AG09309 (cell line): ENCODE data around the gene IMPDH2.

Source experiments
- DNase-seq: peaks from one replicate; pipeline ENCODE4 v3.0.0-alpha.2; 2010; ENCODE audit warnings: low read depth
- H3K4me3 ChIP-seq: 2 replicates; pipeline ENCODE4 v1.5.1; 2011; ENCODE audit warnings: mild to moderate bottlenecking, low read depth, low read length, moderate library complexity; ENCODE audit not compliant: control insufficient read depth
- TF ChIP-seq, protein P1 (sequence below): IDR thresholded peaks from 2 replicates; pipeline ENCODE4 v1.5.1; 2011; ENCODE audit warnings: mild to moderate bottlenecking, low read depth, low read length, inconsistent platforms; ENCODE audit not compliant: insufficient read depth, control insufficient read depth; ENCODE audit errors: missing control alignments

The IMPDH2 gene

DNA sequence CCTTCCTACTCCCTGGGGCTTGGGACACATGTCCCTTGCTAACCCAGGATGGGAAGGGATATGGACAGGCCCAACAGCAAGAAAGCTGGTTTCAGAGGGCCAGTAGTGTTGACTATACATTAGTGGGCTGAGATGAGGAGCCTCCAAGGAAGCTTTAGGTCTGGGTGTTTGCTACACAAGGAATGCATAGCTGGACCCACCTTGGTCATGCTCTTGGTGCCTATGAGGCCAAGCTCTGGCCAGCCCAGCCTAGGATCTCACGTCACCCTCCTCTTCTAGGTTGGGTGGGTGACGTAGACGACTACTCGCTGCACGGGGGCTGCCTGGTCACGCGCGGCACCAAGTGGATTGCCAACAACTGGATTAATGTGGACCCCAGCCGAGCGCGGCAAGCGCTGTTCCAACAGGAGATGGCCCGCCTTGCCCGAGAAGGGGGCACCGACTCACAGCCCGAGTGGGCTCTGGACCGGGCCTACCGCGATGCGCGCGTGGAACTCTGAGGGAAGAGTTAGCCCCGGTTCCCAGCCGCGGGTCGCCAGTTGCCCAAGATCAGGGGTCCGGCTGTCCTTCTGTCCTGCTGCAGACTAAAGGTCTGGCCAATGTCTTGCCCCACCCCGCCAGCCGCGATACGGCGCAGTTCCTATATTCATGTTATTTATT lies 22.7 kb downstream of the IMPDH2 start:
- H3K4me3 ChIP-seq = peak overlapping the region; percentile 87
- DNase-seq = no peak
- TF ChIP-seq, protein P1, sequence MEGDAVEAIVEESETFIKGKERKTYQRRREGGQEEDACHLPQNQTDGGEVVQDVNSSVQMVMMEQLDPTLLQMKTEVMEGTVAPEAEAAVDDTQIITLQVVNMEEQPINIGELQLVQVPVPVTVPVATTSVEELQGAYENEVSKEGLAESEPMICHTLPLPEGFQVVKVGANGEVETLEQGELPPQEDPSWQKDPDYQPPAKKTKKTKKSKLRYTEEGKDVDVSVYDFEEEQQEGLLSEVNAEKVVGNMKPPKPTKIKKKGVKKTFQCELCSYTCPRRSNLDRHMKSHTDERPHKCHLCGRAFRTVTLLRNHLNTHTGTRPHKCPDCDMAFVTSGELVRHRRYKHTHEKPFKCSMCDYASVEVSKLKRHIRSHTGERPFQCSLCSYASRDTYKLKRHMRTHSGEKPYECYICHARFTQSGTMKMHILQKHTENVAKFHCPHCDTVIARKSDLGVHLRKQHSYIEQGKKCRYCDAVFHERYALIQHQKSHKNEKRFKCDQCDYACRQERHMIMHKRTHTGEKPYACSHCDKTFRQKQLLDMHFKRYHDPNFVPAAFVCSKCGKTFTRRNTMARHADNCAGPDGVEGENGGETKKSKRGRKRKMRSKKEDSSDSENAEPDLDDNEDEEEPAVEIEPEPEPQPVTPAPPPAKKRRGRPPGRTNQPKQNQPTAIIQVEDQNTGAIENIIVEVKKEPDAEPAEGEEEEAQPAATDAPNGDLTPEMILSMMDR = no peak

DNA sequence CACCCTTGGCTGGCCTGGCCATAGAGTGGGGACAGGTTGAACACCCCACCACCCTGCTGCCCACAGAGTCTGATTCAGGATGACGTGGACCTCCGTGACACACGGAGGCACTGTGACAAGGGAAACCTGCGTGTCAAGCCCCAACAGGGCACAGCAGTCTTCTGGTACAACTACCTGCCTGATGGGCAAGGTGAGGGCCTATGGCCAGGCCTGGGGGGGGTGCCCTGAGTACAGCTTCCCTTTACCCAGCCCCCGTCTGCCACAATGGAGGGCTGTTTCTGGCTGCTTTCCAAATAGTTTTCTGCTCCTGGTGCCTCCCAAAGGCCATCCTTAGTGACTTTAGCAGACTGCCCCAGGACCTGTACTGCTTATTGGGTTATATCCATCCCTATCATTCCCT lies 23.2 kb downstream of the IMPDH2 start:
- no peak for DNase-seq
- H3K4me3 ChIP-seq = peak overlapping the region; percentile 87
- TF ChIP-seq, protein P1 = no peak

DNA sequence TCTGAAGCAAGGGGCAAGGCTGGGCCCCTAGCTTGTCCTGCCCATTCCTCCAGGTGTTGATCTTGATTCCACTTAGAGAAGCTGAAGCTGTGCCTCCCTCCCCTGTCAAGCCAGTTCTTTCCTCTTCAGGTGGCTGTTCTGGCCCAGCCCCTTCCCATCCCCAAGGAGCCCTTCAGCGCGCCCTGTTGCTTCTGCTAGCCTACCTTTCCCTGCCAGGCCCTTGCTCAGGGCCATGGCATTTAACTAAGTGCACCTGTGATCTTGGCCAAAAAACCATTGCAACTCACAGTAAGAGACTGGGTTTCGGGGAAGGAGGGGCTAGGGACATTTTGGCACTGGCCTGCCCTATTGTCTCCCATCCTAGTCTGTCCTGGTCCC lies 23.9 kb downstream of the IMPDH2 start:
- no peak for DNase-seq
- no peak overlapping the region for H3K4me3 ChIP-seq
- TF ChIP-seq, protein P1 = no peak

DNA sequence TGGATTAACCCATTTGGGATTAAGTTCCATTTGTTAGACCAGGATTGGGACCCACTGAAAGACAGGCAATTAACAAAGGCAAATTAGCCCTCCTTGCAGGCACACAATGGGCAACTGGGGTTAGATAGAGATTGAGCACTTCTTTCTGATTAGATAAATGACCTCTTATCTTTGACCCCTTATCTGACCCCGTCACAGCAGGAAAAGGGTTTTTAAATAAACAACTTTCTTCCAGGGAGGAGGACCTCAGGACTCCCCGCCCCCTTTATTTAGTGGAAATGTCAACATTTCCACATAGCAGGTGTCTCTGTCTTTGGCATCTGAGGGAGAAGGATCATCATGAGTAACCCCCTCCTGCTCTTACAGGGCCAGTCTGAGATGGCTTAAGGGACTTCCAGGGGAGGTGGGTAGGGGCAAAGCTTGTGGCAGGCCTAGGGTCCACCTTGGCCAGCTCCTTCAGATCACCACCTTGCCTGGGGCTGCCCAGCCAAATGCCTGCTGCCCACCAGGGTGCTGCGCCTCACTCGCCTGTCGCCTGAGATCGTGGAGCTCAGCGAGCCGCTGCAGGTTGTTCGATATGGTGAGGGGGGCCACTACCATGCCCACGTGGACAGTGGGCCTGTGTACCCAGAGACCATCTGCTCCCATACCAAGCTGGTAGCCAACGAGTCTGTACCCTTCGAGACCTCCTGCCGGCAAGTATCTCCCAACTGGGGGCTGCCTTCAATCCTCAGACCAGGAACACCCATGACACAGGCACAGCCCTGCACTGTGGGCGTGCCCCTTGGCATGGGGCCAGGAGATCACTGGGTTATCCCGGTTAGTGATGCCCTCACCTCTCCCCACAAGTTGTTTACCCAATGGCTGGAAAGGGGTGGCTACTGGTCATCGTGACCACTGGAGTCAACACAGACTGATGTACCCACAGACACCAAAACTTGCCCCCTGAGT lies 24.6 kb downstream of the IMPDH2 start:
- TF ChIP-seq, protein P1 = no peak
- DNase-seq = no peak
- no peak overlapping the region for H3K4me3 ChIP-seq

DNA sequence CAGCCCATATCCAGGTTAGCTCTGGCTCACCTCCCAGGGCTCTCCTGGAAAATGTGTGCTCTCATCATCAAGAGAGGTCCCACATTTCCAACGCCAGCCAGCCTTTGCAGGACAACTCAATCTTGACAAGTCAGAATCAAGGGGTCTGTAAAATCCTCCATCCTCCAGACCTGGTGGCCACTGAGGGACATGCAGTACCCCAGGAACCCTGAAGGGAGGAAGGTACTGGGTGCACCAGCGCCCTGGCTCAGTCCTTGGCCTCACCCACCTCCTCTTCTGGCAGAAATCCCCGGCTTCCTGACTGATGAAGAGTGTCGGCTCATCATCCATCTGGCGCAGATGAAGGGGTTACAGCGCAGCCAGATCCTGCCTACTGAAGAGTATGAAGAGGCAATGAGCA lies 28.0 kb downstream of the IMPDH2 start:
- no peak for DNase-seq
- TF ChIP-seq, protein P1 = no peak
- H3K4me3 ChIP-seq = no peak overlapping the region

DNA sequence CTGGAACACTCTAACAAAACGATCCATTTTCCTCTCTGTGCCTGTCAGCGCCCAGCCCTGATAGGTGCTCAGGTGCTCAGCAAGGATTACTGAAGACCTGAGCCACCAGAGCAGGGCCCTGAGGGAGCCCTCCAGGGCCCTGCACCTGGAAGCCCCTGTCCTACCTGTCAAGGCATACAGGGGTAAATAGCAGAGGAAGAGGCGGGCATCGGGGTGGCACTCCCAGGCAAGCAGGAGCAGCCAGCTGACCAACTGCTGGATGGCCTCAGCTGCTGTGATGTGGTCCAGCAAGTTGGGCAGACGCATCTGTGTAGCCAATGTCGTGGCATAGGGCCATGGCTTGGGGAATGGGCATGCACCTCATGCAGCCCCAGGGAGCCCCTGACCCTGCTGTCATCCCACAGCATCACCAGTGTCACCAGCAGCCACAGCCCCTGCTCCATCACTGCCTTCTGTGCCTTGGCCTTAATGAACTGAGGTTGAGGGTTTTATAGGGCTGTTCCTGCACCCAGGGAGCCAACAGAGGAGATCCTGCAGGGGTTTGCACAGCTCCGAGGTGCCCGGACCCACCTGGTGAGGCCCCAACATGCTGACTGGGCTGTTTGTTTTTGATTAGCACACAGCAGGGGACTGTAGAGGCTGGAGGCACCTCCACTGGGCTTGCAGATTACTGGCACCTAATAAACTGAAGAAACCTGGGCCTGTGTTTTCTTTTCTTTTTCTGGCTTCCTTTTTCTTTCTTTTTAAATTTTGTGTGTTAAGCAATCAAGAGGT lies 29.9 kb downstream of the IMPDH2 start:
- TF ChIP-seq, protein P1 = no peak
- H3K4me3 ChIP-seq = no peak overlapping the region
- no peak for DNase-seq
